ENCODE data around the gene ANKRD55.

DNA sequence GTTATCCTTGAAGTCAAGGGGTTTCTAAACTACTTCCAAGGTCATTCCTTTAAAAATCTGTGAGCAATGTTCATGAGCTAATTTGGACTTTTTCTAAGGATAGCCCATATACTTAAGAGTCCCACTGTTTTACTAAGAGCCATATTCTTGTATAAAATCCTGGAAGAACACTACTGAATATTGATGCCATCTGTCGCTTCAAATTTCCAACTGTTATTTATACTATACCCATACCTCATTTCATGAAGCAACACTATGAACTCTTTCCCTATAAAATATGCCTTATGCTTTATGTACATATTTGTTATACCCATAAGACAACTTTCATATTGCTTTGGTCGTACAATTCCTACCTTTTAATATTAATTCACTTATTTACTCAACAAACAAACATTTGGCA lies 12.4 kb upstream of the ANKRD55 start:
- TF ChIP-seq KLF8 (tag by site-specific recombination; IDR thresholded peaks at IDR 0.05) (no peak), GFI1B (tag by site-specific recombination; IDR thresholded peaks at IDR 0.05) (no peak), ZNF19 (tag by site-specific recombination; IDR thresholded peaks at IDR 0.05; ENCODE audit: low read depth) (no peak), OSR2 (tag by site-specific recombination; IDR thresholded peaks at IDR 0.05) (no peak), ZNF214 (tag by site-specific recombination; IDR thresholded peaks at IDR 0.05; ENCODE audit: borderline replicate concordance) (no peak)
- TF ChIP-seq, protein P1, sequence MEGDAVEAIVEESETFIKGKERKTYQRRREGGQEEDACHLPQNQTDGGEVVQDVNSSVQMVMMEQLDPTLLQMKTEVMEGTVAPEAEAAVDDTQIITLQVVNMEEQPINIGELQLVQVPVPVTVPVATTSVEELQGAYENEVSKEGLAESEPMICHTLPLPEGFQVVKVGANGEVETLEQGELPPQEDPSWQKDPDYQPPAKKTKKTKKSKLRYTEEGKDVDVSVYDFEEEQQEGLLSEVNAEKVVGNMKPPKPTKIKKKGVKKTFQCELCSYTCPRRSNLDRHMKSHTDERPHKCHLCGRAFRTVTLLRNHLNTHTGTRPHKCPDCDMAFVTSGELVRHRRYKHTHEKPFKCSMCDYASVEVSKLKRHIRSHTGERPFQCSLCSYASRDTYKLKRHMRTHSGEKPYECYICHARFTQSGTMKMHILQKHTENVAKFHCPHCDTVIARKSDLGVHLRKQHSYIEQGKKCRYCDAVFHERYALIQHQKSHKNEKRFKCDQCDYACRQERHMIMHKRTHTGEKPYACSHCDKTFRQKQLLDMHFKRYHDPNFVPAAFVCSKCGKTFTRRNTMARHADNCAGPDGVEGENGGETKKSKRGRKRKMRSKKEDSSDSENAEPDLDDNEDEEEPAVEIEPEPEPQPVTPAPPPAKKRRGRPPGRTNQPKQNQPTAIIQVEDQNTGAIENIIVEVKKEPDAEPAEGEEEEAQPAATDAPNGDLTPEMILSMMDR (tag by site-specific recombination; IDR thresholded peaks at IDR 0.05): no peak
- TF ChIP-seq, protein P2, sequence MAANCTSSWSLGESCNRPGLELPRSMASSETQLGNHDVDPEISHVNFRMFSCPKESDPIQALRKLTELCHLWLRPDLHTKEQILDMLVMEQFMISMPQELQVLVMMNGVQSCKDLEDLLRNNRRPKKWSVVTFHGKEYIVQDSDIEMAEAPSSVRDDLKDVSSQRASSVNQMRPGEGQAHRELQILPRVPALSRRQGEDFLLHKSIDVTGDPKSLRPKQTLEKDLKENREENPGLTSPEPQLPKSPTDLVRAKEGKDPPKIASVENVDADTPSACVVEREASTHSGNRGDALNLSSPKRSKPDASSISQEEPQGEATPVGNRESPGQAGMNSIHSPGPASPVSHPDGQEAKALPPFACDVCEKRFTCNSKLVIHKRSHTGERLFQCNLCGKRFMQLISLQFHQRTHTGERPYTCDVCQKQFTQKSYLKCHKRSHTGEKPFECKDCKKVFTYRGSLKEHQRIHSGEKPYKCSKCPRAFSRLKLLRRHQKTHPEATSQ (tag by site-specific recombination; IDR thresholded peaks at IDR 0.05): no peak

Measured in HEK293 (cell line).